Spleen (tissue), 7 donors: ENCODE measurements around the gene UBE2L3.

ENCODE experiments used
- POLR2A ChIP-seq, 3 donors: fragments of 450-650 bp; IDR thresholded peaks; one replicate each; pipeline ENCODE4 v1.5.1; 2017; ENCODE audit warnings: antibody characterized with exemption in 3 of 3, mild to moderate bottlenecking in 1 of 3
- TF ChIP-seq, protein P1 (sequence below), 11 experiments: fragments of 200-600 bp in 7 of 11; fragments of 450-650 bp in 4 of 11; sonication (generic) in 4 of 11; IDR thresholded peaks in 8 of 11; conservative IDR thresholded peaks in 3 of 11; 1 replicate in 7 of 11; 2 replicates in 4 of 11; pipeline versions ENCODE4 v1.4.0 to v1.8.0; 2016 to 2021; ENCODE audit warnings: antibody characterized with exemption in 11 of 11, inconsistent platforms in 4 of 11, mild to moderate bottlenecking in 1 of 11
- donor health status: DM: no; HTN: no; CAD: no; lungs with moderate emphysema.
- donor health status: DM: no; HTN: no; CAD: no.
- donor health status: DM: no; HTN: no; CAD: no.

DNA sequence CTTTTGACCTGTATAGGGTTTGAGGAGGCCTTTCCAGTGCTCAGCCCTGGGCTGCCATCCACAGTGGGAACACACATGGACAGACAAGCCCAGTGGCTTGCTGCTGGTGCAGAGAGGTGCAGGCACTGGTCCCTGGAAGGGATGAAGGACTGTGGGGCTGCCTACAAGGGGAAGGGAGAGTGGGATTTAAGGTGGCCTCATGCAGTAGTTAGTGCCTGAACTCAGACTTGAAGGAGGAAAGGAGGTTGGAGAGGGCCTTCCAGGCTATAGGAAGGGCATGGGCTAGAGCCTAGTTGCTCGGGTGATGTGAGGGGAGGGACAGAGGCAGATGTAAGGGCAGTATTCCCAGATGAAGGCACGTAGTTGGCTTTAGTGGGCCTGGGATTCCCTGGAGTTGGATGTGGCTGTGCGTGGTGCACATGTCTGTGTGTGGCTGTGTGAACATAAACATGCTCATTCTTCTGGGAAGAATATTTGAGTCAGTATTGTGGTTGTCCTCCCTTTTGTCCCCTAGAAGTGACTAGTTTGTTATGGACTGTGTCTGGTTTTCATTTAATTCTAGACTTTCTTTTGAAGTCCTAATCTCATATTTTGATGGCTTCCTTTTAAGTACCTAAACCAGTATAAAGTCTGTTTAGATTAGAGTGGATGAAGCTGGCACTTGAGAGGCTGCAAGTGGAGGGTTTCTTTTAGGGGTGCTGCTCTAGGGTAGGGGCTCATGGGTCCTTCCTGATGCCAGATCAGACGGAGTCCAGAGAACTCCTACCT, 43.9 kb downstream of the UBE2L3 start:
- TF ChIP-seq, protein P1, sequence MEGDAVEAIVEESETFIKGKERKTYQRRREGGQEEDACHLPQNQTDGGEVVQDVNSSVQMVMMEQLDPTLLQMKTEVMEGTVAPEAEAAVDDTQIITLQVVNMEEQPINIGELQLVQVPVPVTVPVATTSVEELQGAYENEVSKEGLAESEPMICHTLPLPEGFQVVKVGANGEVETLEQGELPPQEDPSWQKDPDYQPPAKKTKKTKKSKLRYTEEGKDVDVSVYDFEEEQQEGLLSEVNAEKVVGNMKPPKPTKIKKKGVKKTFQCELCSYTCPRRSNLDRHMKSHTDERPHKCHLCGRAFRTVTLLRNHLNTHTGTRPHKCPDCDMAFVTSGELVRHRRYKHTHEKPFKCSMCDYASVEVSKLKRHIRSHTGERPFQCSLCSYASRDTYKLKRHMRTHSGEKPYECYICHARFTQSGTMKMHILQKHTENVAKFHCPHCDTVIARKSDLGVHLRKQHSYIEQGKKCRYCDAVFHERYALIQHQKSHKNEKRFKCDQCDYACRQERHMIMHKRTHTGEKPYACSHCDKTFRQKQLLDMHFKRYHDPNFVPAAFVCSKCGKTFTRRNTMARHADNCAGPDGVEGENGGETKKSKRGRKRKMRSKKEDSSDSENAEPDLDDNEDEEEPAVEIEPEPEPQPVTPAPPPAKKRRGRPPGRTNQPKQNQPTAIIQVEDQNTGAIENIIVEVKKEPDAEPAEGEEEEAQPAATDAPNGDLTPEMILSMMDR (IDR thresholded peaks at IDR 0.05 in 8 of 11, conservative IDR thresholded peaks at IDR 0.05 in 3 of 11) = no peak
- no peak for TF ChIP-seq POLR2A (IDR thresholded peaks at IDR 0.05)
